ENCODE data around the gene TMEM205.

The TMEM205 gene

GRCh38 chr19:11377756-11378155 is 31.7 kb upstream of the TMEM205 start:
- H3K36me3 Mint-ChIP-seq, result peaks cover 16% of the 10 kb centered on the region
- peaks cover 17% of the 10 kb centered on the region for H3K27me3 Mint-ChIP-seq
- H3K4me3 Mint-ChIP-seq, result no peak overlapping the region
- CTCF ChIA-PET, result interaction anchor here (0.5 to 2.5 kb wide), 10 partner anchors 8 to 183 kb away, joined by 3 to 8 read pairs (median 3); partner anchors contain the start of genes CCDC159, ODAD3, PRKCSH and TMEM205
- H3K9me3 Mint-ChIP-seq, result no peaks in the 10 kb centered on the region
- peak overlapping the region; percentile 53 for H3K27ac Mint-ChIP-seq
- no peak for DNase-seq
- peaks cover 62% of the 10 kb centered on the region for H3K4me1 Mint-ChIP-seq

DNA sequence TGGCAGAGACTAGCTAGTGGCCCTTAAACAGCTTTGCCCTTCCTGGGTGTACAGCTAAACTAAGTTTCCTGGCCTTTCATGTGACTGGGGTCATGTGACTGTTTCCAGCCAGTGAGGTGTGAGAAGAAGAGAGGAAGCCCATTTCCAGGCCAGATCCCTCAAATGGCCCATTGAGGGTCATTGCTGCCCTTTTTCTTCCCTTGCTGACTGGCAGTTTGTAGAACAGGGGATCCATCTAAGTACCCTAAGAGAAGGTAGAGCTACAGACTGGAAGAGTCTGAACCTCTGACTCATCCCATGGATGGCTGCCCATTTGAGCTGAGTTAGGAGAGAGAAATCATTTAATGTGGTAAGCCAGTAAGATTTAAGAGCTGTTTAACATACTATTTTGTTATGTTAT is 31.2 kb upstream of the TMEM205 start:
- Mint-ChIP-seq H3K9me3 (no peaks in the 10 kb centered on the region), H3K27ac (no peak overlapping the region), H3K4me1 (peaks cover 58% of the 10 kb centered on the region), H3K4me3 (peak overlapping the region; percentile 11), H3K27me3 (peaks cover 12% of the 10 kb centered on the region), H3K36me3 (peaks cover 16% of the 10 kb centered on the region)
- CTCF ChIA-PET, result interaction anchor here (0.5 to 2.5 kb wide), 7 partner anchors 30 to 159 kb away, joined by 3 to 8 read pairs (median 3); partner anchors contain the start of genes CCDC159, ODAD3, PRKCSH and TMEM205
- DNase-seq, result peak; percentile 45

DNA sequence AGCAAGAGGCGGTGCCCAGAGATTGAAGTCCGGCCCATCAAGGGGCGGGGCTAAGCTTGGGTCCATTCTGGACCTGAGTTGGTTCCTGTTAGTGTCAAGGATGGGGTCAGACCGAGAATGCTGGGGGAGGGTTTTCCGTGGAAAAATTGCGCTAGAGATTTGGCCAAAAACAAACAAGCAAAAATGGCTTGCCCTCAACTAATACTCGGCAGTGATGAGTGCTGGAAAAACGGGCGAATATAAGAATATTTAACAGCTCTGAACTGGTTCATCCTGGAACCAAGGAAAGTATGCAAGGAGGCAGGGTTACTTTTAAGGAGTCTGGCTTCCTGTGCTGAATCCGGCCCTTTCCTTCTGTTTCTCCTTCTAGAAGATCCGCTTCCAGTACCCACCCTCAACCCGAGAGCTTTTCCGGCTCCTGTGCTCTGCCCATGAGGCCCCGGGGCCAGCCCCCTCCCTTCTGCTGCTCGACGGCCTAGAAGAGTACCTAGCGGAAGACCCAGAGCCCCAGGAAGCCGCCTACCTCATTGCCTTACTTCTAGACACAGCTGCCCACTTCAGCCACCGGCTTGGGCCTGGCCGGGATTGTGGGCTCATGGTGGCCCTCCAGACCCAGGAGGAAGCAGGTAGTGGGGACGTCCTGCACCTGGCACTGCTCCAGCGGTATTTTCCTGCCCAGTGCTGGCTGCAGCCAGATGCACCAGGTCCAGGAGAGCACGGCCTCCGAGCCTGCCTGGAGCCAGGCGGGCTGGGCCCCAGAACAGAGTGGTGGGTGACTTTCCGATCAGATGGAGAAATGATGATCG is 29.3 kb upstream of the TMEM205 start:
- Mint-ChIP-seq H3K4me1 (peaks cover 45% of the 10 kb centered on the region), H3K27me3 (no peaks in the 10 kb centered on the region), H3K27ac (no peak overlapping the region), H3K9me3 (no peaks in the 10 kb centered on the region), H3K36me3 (peaks cover 19% of the 10 kb centered on the region), H3K4me3 (no peak overlapping the region)
- DNase-seq, result peak; percentile 90
- CTCF ChIA-PET, result interaction anchor here (1.0 to 2.5 kb wide), 6 partner anchors 8 to 107 kb away, joined by 3 to 11 read pairs (median 5); partner anchors contain the start of genes CCDC159, PRKCSH and TMEM205

DNA sequence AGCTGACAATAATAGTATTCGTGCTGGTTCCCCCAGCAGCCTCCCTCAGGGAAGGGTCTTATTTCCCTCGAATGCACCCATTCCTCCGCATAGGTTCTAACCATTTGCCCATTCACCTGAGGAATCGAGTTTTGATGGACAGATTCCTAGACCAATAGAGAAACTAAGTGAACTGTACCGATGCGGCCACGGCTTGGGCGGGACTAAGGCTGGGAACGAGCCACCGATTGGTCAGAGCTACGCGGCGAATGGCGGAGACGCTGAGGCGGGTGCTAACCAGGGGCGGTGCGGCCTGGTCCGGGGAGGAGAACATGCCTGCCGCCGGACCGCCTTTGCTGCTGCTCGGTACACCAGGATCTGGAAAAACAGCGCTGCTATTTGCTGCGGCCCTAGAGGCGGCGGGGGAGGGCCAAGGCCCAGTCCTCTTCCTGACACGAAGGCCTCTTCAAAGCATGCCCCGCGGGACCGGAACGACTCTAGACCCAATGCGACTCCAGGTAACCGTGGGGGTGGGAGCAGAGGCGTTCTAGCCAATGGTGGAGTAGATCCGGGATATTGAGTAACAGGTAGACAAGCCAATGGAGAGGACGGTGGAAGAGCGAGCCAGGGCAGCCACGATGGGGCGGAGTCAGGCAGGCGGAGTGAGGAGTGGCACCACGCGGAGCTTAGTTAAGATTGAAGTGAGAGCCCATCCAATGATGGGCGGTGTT is 28.5 kb upstream of the TMEM205 start, which contains the start of gene SWSAP1:
TSS of gene SWSAP1 (plus strand) at position 234 of the 710 bp plus-strand sequence. CDS start at position 249, 15 bp downstream.
- Mint-ChIP-seq H3K9me3 (no peaks in the 10 kb centered on the region), H3K27me3 (no peaks in the 10 kb centered on the region), H3K4me1 (peaks cover 37% of the 10 kb centered on the region), H3K36me3 (peaks cover 16% of the 10 kb centered on the region), H3K27ac (no peak within 1 kb of the TSS), H3K4me3 (no peak within 1 kb of the TSS)
- peak; percentile 98 for DNase-seq
- CTCF ChIA-PET, result interaction anchor here (1.0 to 2.2 kb wide), 5 partner anchors 8 to 108 kb away, joined by 3 to 11 read pairs (median 4); partner anchors contain the start of gene PRKCSH

DNA sequence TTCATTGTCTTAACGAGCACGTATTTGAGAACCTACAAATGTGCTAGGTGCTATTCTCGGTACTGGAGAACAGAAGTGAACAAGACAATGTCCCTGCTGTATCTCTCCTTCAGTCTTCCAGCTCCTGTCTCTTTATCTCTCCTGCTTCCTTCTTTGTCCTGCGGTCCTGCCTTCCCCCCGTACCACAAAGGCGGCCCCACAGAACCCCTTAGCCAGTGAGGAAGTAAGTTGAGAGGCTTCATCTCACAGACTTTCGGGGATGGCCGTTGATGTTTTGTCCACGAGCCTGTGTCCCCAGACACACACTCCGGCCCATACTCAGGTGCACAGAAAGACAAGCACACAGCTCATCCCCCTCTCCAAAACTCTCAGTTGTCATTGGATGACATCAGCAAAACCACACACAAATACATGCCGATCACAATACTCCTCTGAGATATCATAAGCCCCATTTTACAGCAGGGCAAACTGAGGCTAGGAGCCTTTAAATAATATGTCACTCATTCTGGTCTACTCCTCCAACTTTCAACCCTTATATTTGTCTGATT is 27.9 kb upstream of the TMEM205 start:
- no peak overlapping the region for H3K4me3 Mint-ChIP-seq

GRCh38 chr19:11373166-11373884 is 27.3 kb upstream of the TMEM205 start:
- Mint-ChIP-seq H3K9me3 (no peaks in the 10 kb centered on the region), H3K4me1 (peaks cover 28% of the 10 kb centered on the region), H3K27me3 (no peaks in the 10 kb centered on the region), H3K27ac (peak overlapping the region; percentile 30), H3K4me3 (peak overlapping the region; percentile 25), H3K36me3 (peaks cover 19% of the 10 kb centered on the region)
- DNase-seq, result peak; percentile 30
- CTCF ChIA-PET, result interaction anchor here (1.9 kb wide), 1 partner anchor 10 kb away, joined by 6 read pairs; no protein-coding TSS in a partner anchor

More for the DNA sequence above, 27.9 kb upstream of the TMEM205 start:
- DNase-seq, result no peak
- CTCF ChIA-PET, result interaction anchor here (1.9 kb wide), 1 partner anchor 9 kb away, joined by 6 read pairs; no protein-coding TSS in a partner anchor
- H3K27me3 Mint-ChIP-seq, result no peaks in the 10 kb centered on the region
- H3K9me3 Mint-ChIP-seq, result no peaks in the 10 kb centered on the region
- peaks cover 32% of the 10 kb centered on the region for H3K4me1 Mint-ChIP-seq
- peaks cover 19% of the 10 kb centered on the region for H3K36me3 Mint-ChIP-seq
- H3K27ac Mint-ChIP-seq, result no peak overlapping the region

- no peak overlapping the region for H3K4me3 Mint-ChIP-seq
- peaks cover 9% of the 10 kb centered on the region for H3K4me1 Mint-ChIP-seq
- no peak overlapping the region for H3K27ac Mint-ChIP-seq
- H3K36me3 Mint-ChIP-seq, result peaks cover 6% of the 10 kb centered on the region
- no peaks in the 10 kb centered on the region for H3K9me3 Mint-ChIP-seq
- DNase-seq, result no peak
- CTCF ChIA-PET, result no interaction called here
- H3K27me3 Mint-ChIP-seq, result no peaks in the 10 kb centered on the region
Measured at GRCh38 chr19:11370744-11371143, 24.7 kb upstream of the TMEM205 start.

DNA sequence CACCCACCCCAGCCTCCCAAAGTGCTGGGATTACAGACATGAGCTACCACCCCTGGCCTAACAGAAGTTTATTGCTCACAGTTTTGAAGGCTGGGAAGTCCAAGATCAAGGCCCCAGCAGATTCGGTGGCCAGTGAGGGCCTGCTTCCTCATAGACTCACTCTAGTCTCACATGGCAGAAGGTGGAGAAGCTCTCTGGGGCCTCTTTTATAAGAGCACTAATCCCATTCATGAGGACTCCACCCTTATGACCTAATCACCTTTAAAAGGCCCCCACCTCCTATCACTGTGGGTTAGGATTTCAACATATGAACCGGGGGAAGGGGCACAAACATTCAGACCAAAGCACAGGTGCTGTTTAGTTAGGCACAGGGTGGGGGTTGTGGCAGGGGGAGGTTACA is 21.5 kb upstream of the TMEM205 start:
- DNase-seq, result no peak
- CTCF ChIA-PET, result interaction anchor here (1.4 kb wide), 1 partner anchor 14 kb away, joined by 3 read pairs; no protein-coding TSS in a partner anchor
- Mint-ChIP-seq H3K36me3 (peaks cover 6% of the 10 kb centered on the region), H3K4me3 (no peak overlapping the region), H3K4me1 (no peaks in the 10 kb centered on the region), H3K9me3 (no peaks in the 10 kb centered on the region), H3K27ac (no peak overlapping the region), H3K27me3 (no peaks in the 10 kb centered on the region)

DNA sequence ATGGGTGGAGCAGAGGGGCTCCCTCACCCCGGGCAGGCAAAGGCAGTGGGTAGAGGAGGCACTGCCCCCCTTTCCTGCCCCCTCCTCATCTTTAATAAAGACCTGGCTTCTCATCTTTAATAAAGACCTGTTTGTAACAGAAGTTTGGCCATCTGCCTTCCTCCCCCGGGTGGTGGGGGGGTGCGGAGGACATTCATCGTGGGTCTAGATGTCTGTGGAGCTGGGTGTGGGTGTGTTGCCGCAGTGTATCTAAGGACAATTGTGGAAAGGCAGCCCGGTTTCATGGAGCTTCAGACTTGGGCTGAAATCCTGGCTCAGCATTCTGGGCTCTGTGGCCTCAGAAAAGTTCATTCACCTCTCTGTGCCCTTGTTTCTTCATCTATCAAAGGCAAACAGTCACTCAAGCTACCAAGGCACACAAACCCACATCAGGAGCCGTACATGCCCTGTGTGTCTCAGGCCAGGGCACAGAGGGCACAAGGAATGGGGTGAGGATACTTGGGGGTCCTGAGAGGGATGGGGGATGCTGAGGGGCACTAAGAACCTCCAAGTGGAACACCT is 19.6 kb upstream of the TMEM205 start:
- no peak for DNase-seq
- Mint-ChIP-seq H3K9me3 (no peaks in the 10 kb centered on the region), H3K4me1 (no peaks in the 10 kb centered on the region), H3K27me3 (no peaks in the 10 kb centered on the region), H3K4me3 (no peak overlapping the region), H3K27ac (no peak overlapping the region), H3K36me3 (peaks cover 3% of the 10 kb centered on the region)
- CTCF ChIA-PET, result no interaction called here

GRCh38 chr19:11364935-11365334 is 18.9 kb upstream of the TMEM205 start:
- Mint-ChIP-seq H3K36me3 (peaks cover 2% of the 10 kb centered on the region), H3K4me1 (no peaks in the 10 kb centered on the region), H3K9me3 (no peaks in the 10 kb centered on the region), H3K4me3 (no peak overlapping the region), H3K27ac (no peak overlapping the region), H3K27me3 (no peaks in the 10 kb centered on the region)
- CTCF ChIA-PET, result no interaction called here
- DNase-seq, result no peak

GRCh38 chr19:11364296-11364904 is 18.3 kb upstream of the TMEM205 start:
- peak overlapping the region; percentile 29 for H3K27ac Mint-ChIP-seq
- CTCF ChIA-PET, result no interaction called here
- no peak overlapping the region for H3K4me3 Mint-ChIP-seq
- peaks cover under 1% of the 10 kb centered on the region for H3K27me3 Mint-ChIP-seq
- DNase-seq, result no peak
- no peaks in the 10 kb centered on the region for H3K9me3 Mint-ChIP-seq
- H3K36me3 Mint-ChIP-seq, result peaks cover 2% of the 10 kb centered on the region
- H3K4me1 Mint-ChIP-seq, result no peaks in the 10 kb centered on the region

DNA sequence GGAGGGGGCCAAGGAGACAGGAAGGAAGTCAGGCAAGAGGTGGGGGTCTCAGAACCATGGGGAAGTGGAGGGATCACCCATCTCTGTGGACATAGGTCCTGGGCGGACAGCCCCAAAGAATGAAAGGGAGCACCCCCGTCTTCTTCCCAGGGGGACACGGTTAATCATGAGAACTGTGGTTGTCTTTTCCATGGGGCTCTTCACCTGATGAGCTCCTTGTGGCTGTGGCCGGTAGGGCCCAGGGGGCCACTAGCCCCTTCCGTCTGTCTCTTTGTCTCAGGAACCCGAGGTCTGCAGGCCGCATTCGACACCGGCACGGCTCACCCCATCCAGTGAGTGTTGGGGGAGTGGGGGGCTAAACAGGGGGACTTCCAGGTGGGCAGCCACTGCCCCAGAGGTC is 17.8 kb upstream of the TMEM205 start:
- no peaks in the 10 kb centered on the region for H3K36me3 Mint-ChIP-seq
- no peak overlapping the region for H3K4me3 Mint-ChIP-seq
- DNase-seq, result no peak
- H3K4me1 Mint-ChIP-seq, result no peaks in the 10 kb centered on the region
- peaks cover 6% of the 10 kb centered on the region for H3K27me3 Mint-ChIP-seq
- H3K27ac Mint-ChIP-seq, result no peak overlapping the region
- H3K9me3 Mint-ChIP-seq, result no peaks in the 10 kb centered on the region
- CTCF ChIA-PET, result no interaction called here

All from activated naive CD4-positive, alpha-beta T cell treated with anti-CD3 and anti-CD28 coated beads, Interleukin-2, amount 10 ng/mL, durations not matched to agents 7 days and 5 days (primary cell).